HG02884 (cell line): ENCODE measurements around the gene CCDC187.

Experiments used
- ATAC-seq: cut with Tn5 transposase; IDR thresholded peaks from one replicate; pipeline ENCODE4 v1.9.1; 2021; ENCODE audit warnings: mild to moderate bottlenecking, moderate library complexity; ENCODE audit not compliant: unreplicated experiment

CCDC187 gene

GRCh38 chr9:136313111-136314055 lies 9.5 kb upstream of the CCDC187 start:
- ATAC-seq = no peak

- ATAC-seq = no peak
Observed at GRCh38 chr9:136312436-136312835, 8.5 kb upstream of the CCDC187 start.

GRCh38 chr9:136312009-136312375 lies 8.1 kb upstream of the CCDC187 start:
- ATAC-seq = no peak

- no peak for ATAC-seq
Observed at GRCh38 chr9:136311051-136312008, 7.4 kb upstream of the CCDC187 start.

GRCh38 chr9:136310273-136311030 lies 6.6 kb upstream of the CCDC187 start:
- ATAC-seq = no peak

- ATAC-seq = no peak
Observed at GRCh38 chr9:136309806-136310220, 5.9 kb upstream of the CCDC187 start.

GRCh38 chr9:136309101-136309801 lies 5.4 kb upstream of the CCDC187 start:
- ATAC-seq = no peak

- no peak for ATAC-seq
Observed at GRCh38 chr9:136308702-136309053, 4.8 kb upstream of the CCDC187 start.

GRCh38 chr9:136308006-136308701 lies 4.3 kb upstream of the CCDC187 start:
- ATAC-seq = no peak

- ATAC-seq = no peak
Observed at GRCh38 chr9:136307215-136307750, 3.4 kb upstream of the CCDC187 start.

- ATAC-seq = no peak
Observed at GRCh38 chr9:136306211-136307208, 2.6 kb upstream of the CCDC187 start.

GRCh38 chr9:136305804-136306203 lies 1.9 kb upstream of the CCDC187 start:
- ATAC-seq = no peak

GRCh38 chr9:136304981-136305380 lies 1.1 kb upstream of the CCDC187 start:
- ATAC-seq = no peak

- ATAC-seq = no peak
Observed at GRCh38 chr9:136304456-136304855, 562 bp upstream of the CCDC187 start.

- ATAC-seq = no peak
Observed at GRCh38 chr9:136303066-136303824, 649 bp downstream of the CCDC187 start.

GRCh38 chr9:136302527-136302926 lies 1.4 kb downstream of the CCDC187 start:
- no peak for ATAC-seq

- ATAC-seq = no peak
Observed at GRCh38 chr9:136300866-136301265, 3.0 kb downstream of the CCDC187 start.
